GM10266 (cell line): Measurements from ENCODE around the gene CNRIP1.

Experiments
- DNase-seq: peaks from one replicate; pipeline ENCODE4 v3.0.0; 2012; ENCODE audit errors: extremely low spot score
- TF ChIP-seq, protein P1 (sequence below): IDR thresholded peaks from 2 replicates; pipeline ENCODE4 v1.5.1; 2012; ENCODE audit warnings: mild to moderate bottlenecking, low read depth; ENCODE audit not compliant: control insufficient read depth, insufficient read depth; ENCODE audit errors: missing control alignments

CNRIP1 gene

GRCh38 chr2:68340226-68341061, 20.7 kb upstream of the CNRIP1 start:
- TF ChIP-seq, protein P1, sequence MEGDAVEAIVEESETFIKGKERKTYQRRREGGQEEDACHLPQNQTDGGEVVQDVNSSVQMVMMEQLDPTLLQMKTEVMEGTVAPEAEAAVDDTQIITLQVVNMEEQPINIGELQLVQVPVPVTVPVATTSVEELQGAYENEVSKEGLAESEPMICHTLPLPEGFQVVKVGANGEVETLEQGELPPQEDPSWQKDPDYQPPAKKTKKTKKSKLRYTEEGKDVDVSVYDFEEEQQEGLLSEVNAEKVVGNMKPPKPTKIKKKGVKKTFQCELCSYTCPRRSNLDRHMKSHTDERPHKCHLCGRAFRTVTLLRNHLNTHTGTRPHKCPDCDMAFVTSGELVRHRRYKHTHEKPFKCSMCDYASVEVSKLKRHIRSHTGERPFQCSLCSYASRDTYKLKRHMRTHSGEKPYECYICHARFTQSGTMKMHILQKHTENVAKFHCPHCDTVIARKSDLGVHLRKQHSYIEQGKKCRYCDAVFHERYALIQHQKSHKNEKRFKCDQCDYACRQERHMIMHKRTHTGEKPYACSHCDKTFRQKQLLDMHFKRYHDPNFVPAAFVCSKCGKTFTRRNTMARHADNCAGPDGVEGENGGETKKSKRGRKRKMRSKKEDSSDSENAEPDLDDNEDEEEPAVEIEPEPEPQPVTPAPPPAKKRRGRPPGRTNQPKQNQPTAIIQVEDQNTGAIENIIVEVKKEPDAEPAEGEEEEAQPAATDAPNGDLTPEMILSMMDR, result no peak
- no peak for DNase-seq

DNA sequence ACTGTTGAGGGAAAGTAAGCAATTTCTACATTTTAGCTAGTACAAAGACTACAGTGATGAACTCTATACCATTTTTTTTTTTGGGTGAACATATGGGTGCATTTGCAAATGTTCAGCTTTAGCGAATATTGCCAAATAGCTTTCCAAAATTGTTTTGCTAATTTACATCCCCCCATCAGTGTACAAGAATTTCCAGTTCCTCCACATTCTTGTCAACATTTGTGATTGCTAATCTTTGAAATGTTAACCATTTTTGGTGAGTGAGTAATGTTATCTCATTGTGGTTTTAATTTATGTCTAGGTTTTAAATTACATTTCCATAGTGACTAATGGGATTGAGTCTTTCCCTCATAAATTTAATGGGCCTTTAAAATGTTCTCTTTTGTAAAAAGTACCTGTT, 16.4 kb upstream of the CNRIP1 start:
- TF ChIP-seq, protein P1, result no peak
- no peak for DNase-seq

DNA sequence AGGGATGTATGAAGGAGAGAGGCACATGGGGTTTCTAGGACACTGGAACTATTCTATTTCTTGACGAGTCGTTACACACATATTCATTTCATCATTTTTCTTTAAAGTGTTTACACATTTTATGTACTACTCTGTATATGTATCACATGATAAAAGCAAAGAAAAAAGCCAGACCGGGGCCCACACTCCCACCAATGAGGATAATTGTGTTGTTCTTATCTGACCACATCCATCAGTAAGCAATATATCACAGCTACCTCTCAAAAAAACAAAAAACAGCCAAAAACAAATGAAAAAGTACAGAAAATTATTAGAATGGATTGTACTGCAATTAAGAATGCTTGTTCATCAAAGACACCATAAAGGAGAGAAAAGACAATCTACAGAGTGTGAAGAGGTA, 14.2 kb upstream of the CNRIP1 start:
- DNase-seq, result no peak
- TF ChIP-seq, protein P1, result no peak

GRCh38 chr2:68333009-68333408, 13.3 kb upstream of the CNRIP1 start:
- TF ChIP-seq, protein P1, result no peak
- no peak for DNase-seq

- TF ChIP-seq, protein P1, result no peak
- DNase-seq, result no peak
Measured at GRCh38 chr2:68330691-68331090, 10.9 kb upstream of the CNRIP1 start.

- TF ChIP-seq, protein P1, result no peak
- no peak for DNase-seq
Measured at GRCh38 chr2:68328901-68329300, 9.2 kb upstream of the CNRIP1 start.

DNA sequence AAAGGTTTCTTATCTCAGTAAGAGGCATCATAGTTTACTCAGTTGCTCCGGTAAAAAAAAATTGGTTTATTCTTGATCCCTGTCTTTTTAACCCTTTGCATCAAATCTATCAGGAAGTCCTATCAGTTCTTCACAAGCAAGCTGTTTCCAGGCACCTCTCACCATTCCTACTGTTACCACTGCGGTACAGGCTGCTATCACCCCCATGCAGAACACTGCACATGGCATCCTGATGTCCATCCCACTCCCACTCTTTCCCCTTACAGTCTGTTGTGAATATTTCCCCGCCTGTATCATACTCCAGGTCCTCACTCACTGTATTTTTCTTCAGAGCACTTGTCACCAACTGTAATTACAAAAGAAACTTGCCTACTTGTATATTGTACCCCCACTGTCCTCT, 5.3 kb upstream of the CNRIP1 start:
- TF ChIP-seq, protein P1, result no peak
- DNase-seq, result no peak
